Measurements from ENCODE around the gene MBD5. TPM values are rescaled to one million over a fixed set of nuclear protein-coding genes. Genes with fewer than 3 reads are reported as not detected.
A peak's percentile ranks its signal among the peaks of the same experiment; 100 is the strongest.

The MBD5 gene
- total RNA-seq, 1 donor from 2014 or later, result 42.1 TPM

DNA sequence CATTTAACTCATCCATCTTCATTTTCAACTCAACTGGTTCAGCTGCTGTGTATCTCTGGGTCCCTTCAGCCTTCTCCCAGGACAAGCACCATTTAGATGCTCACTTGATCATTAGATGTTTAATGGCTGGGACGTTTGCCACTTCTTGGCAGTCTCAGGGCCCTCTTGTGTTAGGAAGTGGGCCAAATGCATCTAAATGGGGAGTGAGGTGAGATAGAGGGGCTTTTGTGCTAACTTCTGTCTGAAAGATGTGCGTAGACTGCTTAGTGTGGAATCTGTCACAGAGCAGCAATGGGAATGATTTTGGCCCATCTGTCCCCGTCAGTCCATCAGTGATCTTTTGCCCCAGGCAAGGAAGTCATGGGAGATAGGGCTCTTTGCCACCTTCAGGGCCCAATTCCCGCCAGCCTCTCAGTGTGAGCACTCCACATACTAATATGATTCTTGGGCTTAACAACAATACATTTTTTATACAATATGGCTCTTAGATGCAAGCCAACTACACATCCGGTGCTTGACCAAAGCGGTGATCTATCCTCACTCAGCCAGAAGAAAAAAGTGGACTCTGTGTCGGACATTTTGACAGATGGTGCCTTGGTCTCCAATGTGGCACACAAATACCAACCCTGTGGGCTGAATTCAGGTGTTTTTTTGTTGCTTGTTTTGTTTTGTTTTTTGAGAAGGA lies 528.0 kb downstream of the MBD5 start:
- no peak overlapping the region for H3K4me3 ChIP-seq
- no peak overlapping the region for H3K27ac ChIP-seq
- no peaks in the 10 kb centered on the region for H3K4me1 ChIP-seq
- intact Hi-C loops (cut with DNase I), result no loop called here
- DNase-seq (no peak), ATAC-seq (no peak)
- TF ChIP-seq, protein P1, sequence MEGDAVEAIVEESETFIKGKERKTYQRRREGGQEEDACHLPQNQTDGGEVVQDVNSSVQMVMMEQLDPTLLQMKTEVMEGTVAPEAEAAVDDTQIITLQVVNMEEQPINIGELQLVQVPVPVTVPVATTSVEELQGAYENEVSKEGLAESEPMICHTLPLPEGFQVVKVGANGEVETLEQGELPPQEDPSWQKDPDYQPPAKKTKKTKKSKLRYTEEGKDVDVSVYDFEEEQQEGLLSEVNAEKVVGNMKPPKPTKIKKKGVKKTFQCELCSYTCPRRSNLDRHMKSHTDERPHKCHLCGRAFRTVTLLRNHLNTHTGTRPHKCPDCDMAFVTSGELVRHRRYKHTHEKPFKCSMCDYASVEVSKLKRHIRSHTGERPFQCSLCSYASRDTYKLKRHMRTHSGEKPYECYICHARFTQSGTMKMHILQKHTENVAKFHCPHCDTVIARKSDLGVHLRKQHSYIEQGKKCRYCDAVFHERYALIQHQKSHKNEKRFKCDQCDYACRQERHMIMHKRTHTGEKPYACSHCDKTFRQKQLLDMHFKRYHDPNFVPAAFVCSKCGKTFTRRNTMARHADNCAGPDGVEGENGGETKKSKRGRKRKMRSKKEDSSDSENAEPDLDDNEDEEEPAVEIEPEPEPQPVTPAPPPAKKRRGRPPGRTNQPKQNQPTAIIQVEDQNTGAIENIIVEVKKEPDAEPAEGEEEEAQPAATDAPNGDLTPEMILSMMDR (IDR thresholded peaks at IDR 0.05), result no peak
- no peaks in the 10 kb centered on the region for H3K27me3 ChIP-seq
- H3K36me3 ChIP-seq, result no peaks in the 10 kb centered on the region
- no peaks in the 10 kb centered on the region for H3K9me3 ChIP-seq

DNA sequence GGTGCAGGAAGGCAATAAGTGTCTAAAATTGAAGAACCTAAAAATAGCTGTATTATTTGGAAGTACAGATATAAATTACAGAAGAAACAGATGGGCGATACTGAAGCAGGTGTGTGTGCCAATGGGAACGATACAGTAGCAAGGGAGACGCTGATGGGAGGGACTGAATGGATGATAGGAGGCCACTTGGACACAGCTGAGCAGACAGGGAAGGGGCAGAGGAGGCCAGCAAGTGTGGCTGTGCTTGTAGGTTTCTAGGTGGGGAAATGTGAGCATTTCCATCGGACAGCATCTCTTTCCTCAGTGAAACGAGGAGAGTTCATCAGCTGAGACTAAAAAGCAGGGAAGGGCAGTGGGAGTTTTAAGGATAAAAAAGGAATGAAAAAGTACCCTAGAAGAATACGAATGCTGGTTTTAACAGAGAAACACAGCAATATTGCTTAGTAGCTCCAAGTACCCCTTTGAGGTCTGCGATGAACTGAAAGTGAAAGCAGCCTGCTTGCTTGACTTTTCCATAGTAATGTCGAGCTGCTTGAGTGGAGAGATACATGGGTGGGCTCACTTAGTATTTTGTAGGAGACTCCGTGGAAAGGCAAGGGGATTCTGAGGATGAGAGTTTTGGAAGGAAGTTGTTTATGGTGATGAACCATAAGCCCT lies 531.9 kb downstream of the MBD5 start:
- Histone ChIP-seq H3K9me3 (no peaks in the 10 kb centered on the region), H3K4me3 (peak overlapping the region; percentile 49), H3K4me1 (no peaks in the 10 kb centered on the region), H3K36me3 (no peaks in the 10 kb centered on the region), H3K27ac (peak overlapping the region; percentile 28), H3K27me3 (no peaks in the 10 kb centered on the region)
- DNase-seq, result no peak
- ATAC-seq, result peak; percentile 45
- TF ChIP-seq, protein P1 (IDR thresholded peaks at IDR 0.05), result no peak
- intact Hi-C loops (cut with DNase I), result no loop called here

DNA sequence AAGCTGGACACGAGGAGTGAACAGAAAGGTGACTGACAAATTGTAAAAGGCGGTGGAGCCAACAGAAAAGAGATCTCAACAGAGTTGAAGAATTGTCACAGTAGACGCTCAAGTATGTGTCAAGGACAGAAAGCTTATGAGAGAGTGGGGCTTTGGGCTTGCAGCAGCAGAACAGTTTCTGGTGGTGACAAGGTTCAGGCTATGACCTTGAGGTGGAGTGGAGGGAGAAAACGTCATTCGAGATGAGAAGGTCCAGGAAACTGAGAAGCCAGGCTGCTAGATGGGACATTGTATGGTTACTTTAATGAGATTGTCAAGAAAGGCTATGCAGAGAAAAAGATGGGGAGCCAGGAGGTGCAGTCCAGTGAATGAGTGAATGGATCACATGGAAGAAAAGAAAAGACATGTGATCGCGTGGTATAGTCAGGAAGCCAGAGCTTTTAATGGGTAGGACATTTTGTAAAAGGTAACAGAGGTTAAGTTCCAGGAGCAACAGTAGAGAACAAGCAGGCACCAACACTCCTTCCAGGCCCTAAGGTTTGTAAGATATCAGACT lies 532.5 kb downstream of the MBD5 start:
- Histone ChIP-seq H3K9me3 (no peaks in the 10 kb centered on the region), H3K27me3 (no peaks in the 10 kb centered on the region), H3K4me3 (peak overlapping the region; percentile 49), H3K27ac (peak overlapping the region; percentile 28), H3K4me1 (no peaks in the 10 kb centered on the region), H3K36me3 (no peaks in the 10 kb centered on the region)
- DNase-seq, result no peak
- no peak for ATAC-seq
- TF ChIP-seq, protein P1 (IDR thresholded peaks at IDR 0.05), result no peak
- intact Hi-C loops (cut with DNase I), result no loop called here

DNA sequence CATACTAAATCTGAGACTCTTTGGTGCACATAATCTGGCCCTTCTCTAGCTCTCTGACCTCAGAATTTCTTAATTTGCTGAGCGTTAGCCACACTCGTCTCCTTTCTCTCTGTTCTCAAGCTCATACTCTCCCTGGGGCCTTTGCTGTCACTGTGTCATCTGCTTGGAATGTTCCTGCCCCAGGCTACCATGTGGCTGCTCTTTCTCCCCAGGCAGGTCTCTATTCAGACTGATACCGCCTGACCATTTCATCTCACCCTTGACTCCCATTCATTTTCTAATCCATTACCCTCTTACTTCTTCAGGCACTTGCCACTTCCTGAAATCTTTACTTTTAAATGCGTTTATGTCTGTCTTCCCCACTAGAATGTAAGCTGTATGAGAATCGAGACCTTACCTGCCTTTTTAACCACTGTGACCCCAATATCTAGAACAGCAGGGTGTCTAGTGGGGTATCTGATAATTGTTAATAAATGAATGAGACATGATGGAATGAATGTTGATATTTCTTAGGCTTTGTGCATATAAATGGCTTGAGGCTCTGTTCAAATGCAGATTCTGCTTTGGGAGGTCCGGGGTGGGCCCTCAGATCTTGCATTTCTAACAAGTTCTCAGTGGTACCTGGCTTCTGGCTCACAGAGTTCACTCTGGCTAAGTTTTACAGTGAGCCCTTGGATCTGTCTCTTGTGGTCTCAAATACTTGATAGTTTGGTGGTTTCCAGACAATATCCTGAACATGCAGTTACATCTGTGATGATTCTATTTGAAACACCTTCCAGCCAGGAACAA lies 533.8 kb downstream of the MBD5 start:
- no peaks in the 10 kb centered on the region for H3K36me3 ChIP-seq
- H3K4me1 ChIP-seq, result no peaks in the 10 kb centered on the region
- no peaks in the 10 kb centered on the region for H3K27me3 ChIP-seq
- H3K9me3 ChIP-seq, result no peaks in the 10 kb centered on the region
- no peak overlapping the region for H3K4me3 ChIP-seq
- DNase-seq (no peak), ATAC-seq (no peak)
- H3K27ac ChIP-seq, result no peak overlapping the region
- intact Hi-C loops (cut with DNase I), result no loop called here
- TF ChIP-seq, protein P1 (IDR thresholded peaks at IDR 0.05), result no peak

DNA sequence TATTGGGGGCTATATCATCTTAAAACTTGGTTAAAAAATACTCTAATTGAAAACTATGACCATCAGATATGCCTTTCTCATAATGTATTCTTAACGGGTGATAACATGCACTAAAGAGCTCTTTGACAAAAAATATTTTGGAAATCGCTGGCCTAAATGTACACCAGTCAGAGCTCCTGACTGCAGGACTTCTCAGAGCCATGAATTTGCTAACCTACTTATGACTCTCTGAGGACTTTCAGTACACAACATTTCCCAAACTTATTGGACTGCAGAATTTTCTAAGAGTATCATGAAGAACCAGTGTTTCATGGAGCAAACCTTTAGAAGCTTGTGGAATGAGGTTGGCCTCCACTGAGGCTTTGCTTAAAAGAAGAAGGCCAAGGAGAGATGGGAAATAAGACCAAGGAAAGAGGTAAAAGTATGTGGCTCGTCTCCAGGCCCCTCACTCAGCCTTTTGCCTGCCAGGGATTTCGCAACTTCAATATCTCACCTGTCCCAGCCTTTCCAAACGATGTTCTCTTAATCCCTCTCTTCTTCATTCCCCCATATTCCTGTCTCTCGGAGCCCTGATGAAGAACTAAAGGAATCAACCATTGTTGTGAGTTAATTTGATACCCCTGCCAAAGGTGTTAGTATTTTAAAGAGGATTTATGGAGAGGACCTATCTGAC lies 534.9 kb downstream of the MBD5 start:
- no peak overlapping the region for H3K4me3 ChIP-seq
- TF ChIP-seq, protein P1 (IDR thresholded peaks at IDR 0.05), result no peak
- H3K27ac ChIP-seq, result no peak overlapping the region
- ATAC-seq, result no peak
- intact Hi-C loops (cut with DNase I), result no loop called here
- H3K4me1 ChIP-seq, result no peaks in the 10 kb centered on the region
- H3K36me3 ChIP-seq, result no peaks in the 10 kb centered on the region
- no peak for DNase-seq
- H3K27me3 ChIP-seq, result no peaks in the 10 kb centered on the region
- H3K9me3 ChIP-seq, result no peaks in the 10 kb centered on the region

All from upper lobe of right lung (tissue), 1 donor.